Sigmoid colon (tissue), 7 donors: ENCODE results near the gene ZNF467. TPM values are rescaled to one million over a fixed set of nuclear protein-coding genes. Genes with fewer than 3 reads are reported as not detected.

Experiments used
- DNase-seq: peaks from one replicate; pipeline ENCODE4 v3.0.0-alpha.2; 2019
- H3K27ac ChIP-seq, 4 donors: fragments of 200-600 bp; sonication (generic); one replicate each; pipeline ENCODE4 v1.5.1; 2016 to 2019; ENCODE audit warnings: mild to moderate bottlenecking in 1 of 4
- H3K27me3 ChIP-seq, 3 donors: fragments of 200-600 bp; sonication (generic); one replicate each; pipeline ENCODE4 v1.5.1; 2019; ENCODE audit warnings: mild to moderate bottlenecking in 1 of 3
- H3K36me3 ChIP-seq, 4 donors: fragments of 200-600 bp; sonication (generic); one replicate each; pipeline ENCODE4 v1.5.1; 2016 to 2019
- H3K4me1 ChIP-seq, 4 donors: fragments of 200-600 bp; sonication (generic); one replicate each; pipeline ENCODE4 v1.5.1; 2017 to 2019
- H3K4me3 ChIP-seq, 4 donors: fragments of 200-600 bp; sonication (generic); one replicate each; pipeline ENCODE4 v1.5.1; 2017 to 2019; ENCODE audit warnings: mild to moderate bottlenecking in 2 of 4, moderate library complexity in 1 of 4
- H3K9me3 ChIP-seq, 4 donors: fragments of 200-600 bp in 3 of 4; sonication (generic) in 3 of 4; one replicate each; pipeline versions ENCODE4 v1.5.1 to v1.6.1; 2013 to 2019
- CTCF ChIP-seq, 4 experiments: fragments of 450-650 bp in 3 of 4; fragments of 200-600 bp in 1 of 4; IDR thresholded peaks; one replicate each; pipeline ENCODE4 v1.5.1; 2016 to 2019; ENCODE audit warnings: antibody characterized with exemption in 4 of 4, mild to moderate bottlenecking in 3 of 4, moderate library complexity in 2 of 4
- EP300 ChIP-seq, 4 donors: sonication (generic); formaldehyde crosslinking; IDR thresholded peaks; one replicate each; pipeline ENCODE4 v1.6.1; 2017; ENCODE audit warnings: antibody characterized with exemption in 4 of 4
- POLR2A ChIP-seq, 2 donors: fragments of 450-650 bp; IDR thresholded peaks; one replicate each; pipeline ENCODE4 v1.6.1; 2016; ENCODE audit warnings: antibody characterized with exemption in 2 of 2, mild to moderate bottlenecking in 2 of 2, moderate library complexity in 2 of 2
- POLR2AphosphoS5 ChIP-seq, 4 donors: sonication (generic); formaldehyde crosslinking; IDR thresholded peaks; one replicate each; pipeline ENCODE4 v1.6.1; 2017; ENCODE audit warnings: antibody characterized with exemption in 4 of 4
- WGBS, 2 donors: extraction: QIAGEN DNeasy Blood & Tissue Kit; methylation state at CpG; one replicate each; pipeline ENCODE4 v1.1.7; 2013; 5-methylcytosine and 5-hydroxymethylcytosine counted together
- intact Hi-C: fragments of 100-400 bp; cut with DNase I; formaldehyde crosslinking; loops from one replicate; pipeline ENCODE4 v1.15.1; 2023
- polyA plus RNA-seq, 3 donors: library from polyadenylated mRNA; stranded (reverse); fragments of 200-250 nt; gene quantifications; one replicate each; pipeline ENCODE4 v1.2.3, GENCODE V29; 2013
- total RNA-seq, 4 donors: library from RNA; depleted of rRNA; stranded (reverse); fragments of >200 nt; gene quantifications; one replicate each; pipeline ENCODE4 v1.1.0, GENCODE V29; 2016
- donor health status: healthy with polysubstance abuse.
- donor health status: Bipolar disorder and iron deficiency.
- donor health status: healthy.

The ZNF467 gene
- total and polyA plus RNA-seq, 7 donors: 3.0 to 15.7 (median 7.1) TPM

- H3K27me3 ChIP-seq: no peaks in the 10 kb centered on the region
- DNase-seq: no peak
- intact Hi-C loops: loop anchor here (5.0 to 10.0 kb wide), 4 partner anchors 56 to 746 kb away; partner anchors contain the start of genes ATP6V0E2 and PDIA4
- peaks cover 0 to 30% (median 14%) of the 10 kb centered on the region in 4 donors for H3K4me1 ChIP-seq
- H3K27ac ChIP-seq: peak overlapping the region; percentile 72 to 82 (median 80)
- WGBS, 2 donors: 1% methylated on average over 55 of the region's 55 CpGs
- no peaks in the 10 kb centered on the region for H3K9me3 ChIP-seq
- peak overlapping the region; percentile 65 to 89 (median 78) for H3K4me3 ChIP-seq
- TF ChIP-seq POLR2A (IDR thresholded peaks at IDR 0.05) (no peak), EP300 (IDR thresholded peaks at IDR 0.05) (no peak)
- peaks cover 0 to 19% (median 0%) of the 10 kb centered on the region in 4 donors for H3K36me3 ChIP-seq
Measured at GRCh38 chr7:149772956-149773434, 393 bp downstream of the ZNF467 start.

GRCh38 chr7:149772241-149772955, 990 bp downstream of the ZNF467 start:
- peak overlapping the region; percentile 65 to 89 (median 78) for H3K4me3 ChIP-seq
- intact Hi-C loops: loop anchor here (5.0 to 10.0 kb wide), 4 partner anchors 55 to 745 kb away; partner anchors contain the start of genes ATP6V0E2 and PDIA4

GRCh38 chr7:149771720-149772240, 1.6 kb downstream of the ZNF467 start:
- peak overlapping the region; percentile 65 to 89 (median 78) for H3K4me3 ChIP-seq
- H3K4me1 ChIP-seq: peaks cover 0 to 30% (median 14%) of the 10 kb centered on the region in 4 donors
- TF ChIP-seq POLR2AphosphoS5 (IDR thresholded peaks at IDR 0.05) (peak in 3 of 4 donors; percentile 64 to 68 (median 66)), POLR2A (IDR thresholded peaks at IDR 0.05) (no peak)
- peaks cover 0 to 21% (median 0%) of the 10 kb centered on the region in 4 donors for H3K36me3 ChIP-seq
- H3K27me3 ChIP-seq: no peaks in the 10 kb centered on the region
- intact Hi-C loops: loop anchor here (1.0 to 10.0 kb wide), 5 partner anchors 54 to 744 kb away; partner anchors contain the start of genes ATP6V0E2, PDIA4 and ZNF862
- peak; percentile 96 for DNase-seq
- whole genome bisulfite sequencing, 2 donors: 2% methylated on average over 37 of the region's 37 CpGs
- H3K9me3 ChIP-seq: no peaks in the 10 kb centered on the region
- peak overlapping the region; percentile 72 to 82 (median 80) for H3K27ac ChIP-seq

More at GRCh38 chr7:149772241-149772955, 990 bp downstream of the ZNF467 start:
- H3K4me1 ChIP-seq: peaks cover 0 to 30% (median 14%) of the 10 kb centered on the region in 4 donors
- 2 to 3% methylated on average over 47 of the region's 47 CpGs for WGBS, 2 donors
- no peak for DNase-seq
- TF ChIP-seq CTCF (IDR thresholded peaks at IDR 0.05) (no peak), EP300 (IDR thresholded peaks at IDR 0.05) (no peak), POLR2AphosphoS5 (IDR thresholded peaks at IDR 0.05) (no peak), POLR2A (IDR thresholded peaks at IDR 0.05) (no peak)
- H3K9me3 ChIP-seq: no peaks in the 10 kb centered on the region
- peaks cover 0 to 21% (median 0%) of the 10 kb centered on the region in 4 donors for H3K36me3 ChIP-seq
- no peaks in the 10 kb centered on the region for H3K27me3 ChIP-seq
- peak overlapping the region; percentile 72 to 82 (median 80) for H3K27ac ChIP-seq

GRCh38 chr7:149770728-149771636, 2.4 kb downstream of the ZNF467 start:
- TF ChIP-seq POLR2AphosphoS5 (IDR thresholded peaks at IDR 0.05): no peak
- TF ChIP-seq EP300 (IDR thresholded peaks at IDR 0.05): no peak
- no peak for TF ChIP-seq POLR2A (IDR thresholded peaks at IDR 0.05)
- TF ChIP-seq CTCF (IDR thresholded peaks at IDR 0.05): no peak
- no peaks in the 10 kb centered on the region for H3K27me3 ChIP-seq
- H3K27ac ChIP-seq: peak overlapping the region; percentile 72 to 82 (median 80)
- peaks cover 0 to 23% (median 0%) of the 10 kb centered on the region in 4 donors for H3K36me3 ChIP-seq
- 29 to 49% methylated on average over 16 of the region's 16 CpGs for WGBS, 2 donors
- peak overlapping the region; percentile 37 to 89 (median 70) for H3K4me3 ChIP-seq
- intact Hi-C loops: loop anchor here (1.0 to 10.0 kb wide), 5 partner anchors 54 to 744 kb away; partner anchors contain the start of genes ATP6V0E2, PDIA4 and ZNF862
- no peaks in the 10 kb centered on the region for H3K9me3 ChIP-seq
- DNase-seq: no peak
- H3K4me1 ChIP-seq: peaks cover 0 to 30% (median 14%) of the 10 kb centered on the region in 4 donors

- intact Hi-C loops: loop anchor here (5.0 to 10.0 kb wide), 4 partner anchors 53 to 743 kb away; partner anchors contain the start of genes ATP6V0E2 and PDIA4
- DNase-seq: no peak
- Histone ChIP-seq H3K9me3 (no peaks in the 10 kb centered on the region), H3K36me3 (peaks cover 0 to 31% (median 0%) of the 10 kb centered on the region in 4 donors), H3K4me1 (peaks cover 0 to 30% (median 14%) of the 10 kb centered on the region in 4 donors), H3K27ac (no peak overlapping the region), H3K4me3 (no peak overlapping the region), H3K27me3 (peaks cover 0 to 4% (median 0%) of the 10 kb centered on the region in 3 donors)
- no peak for TF ChIP-seq POLR2AphosphoS5 (IDR thresholded peaks at IDR 0.05)
- no peak for TF ChIP-seq EP300 (IDR thresholded peaks at IDR 0.05)
- TF ChIP-seq CTCF (IDR thresholded peaks at IDR 0.05): no peak
- TF ChIP-seq POLR2A (IDR thresholded peaks at IDR 0.05): no peak
- WGBS, 2 donors: 55 to 88% methylated on average over 2 of the region's 2 CpGs
Measured at GRCh38 chr7:149769915-149770314, 3.5 kb downstream of the ZNF467 start.
